HG03442 (cell line): ENCODE results near the gene INO80C.

ENCODE experiments used
- ATAC-seq: cut with Tn5 transposase; IDR thresholded peaks from one replicate; pipeline ENCODE4 v1.9.1; 2021; ENCODE audit warnings: mild to moderate bottlenecking, moderate library complexity; ENCODE audit not compliant: unreplicated experiment

The INO80C gene

GRCh38 chr18:35435401-35435800 is 62.4 kb downstream of the INO80C start:
- ATAC-seq, result no peak

GRCh38 chr18:35432565-35433001 is 65.2 kb downstream of the INO80C start:
- no peak for ATAC-seq

GRCh38 chr18:35431374-35431741 is 66.4 kb downstream of the INO80C start:
- no peak for ATAC-seq

GRCh38 chr18:35430721-35431373 is 66.9 kb downstream of the INO80C start:
- ATAC-seq, result no peak

GRCh38 chr18:35426786-35427185 is 71.0 kb downstream of the INO80C start:
- ATAC-seq, result no peak

GRCh38 chr18:35424356-35424755 is 73.4 kb downstream of the INO80C start:
- ATAC-seq, result no peak

GRCh38 chr18:35422237-35422636 is 75.5 kb downstream of the INO80C start:
- ATAC-seq, result no peak

GRCh38 chr18:35418610-35419009 is 79.2 kb downstream of the INO80C start:
- ATAC-seq, result no peak
